GM19025 (cell line): ENCODE data around the gene ETS2.

Experiments
- ATAC-seq: cut with Tn5 transposase; IDR thresholded peaks from one replicate; pipeline ENCODE4 v1.9.1; 2021; ENCODE audit warnings: mild to moderate bottlenecking, low read depth, moderate library complexity; ENCODE audit not compliant: unreplicated experiment

ETS2 gene

DNA sequence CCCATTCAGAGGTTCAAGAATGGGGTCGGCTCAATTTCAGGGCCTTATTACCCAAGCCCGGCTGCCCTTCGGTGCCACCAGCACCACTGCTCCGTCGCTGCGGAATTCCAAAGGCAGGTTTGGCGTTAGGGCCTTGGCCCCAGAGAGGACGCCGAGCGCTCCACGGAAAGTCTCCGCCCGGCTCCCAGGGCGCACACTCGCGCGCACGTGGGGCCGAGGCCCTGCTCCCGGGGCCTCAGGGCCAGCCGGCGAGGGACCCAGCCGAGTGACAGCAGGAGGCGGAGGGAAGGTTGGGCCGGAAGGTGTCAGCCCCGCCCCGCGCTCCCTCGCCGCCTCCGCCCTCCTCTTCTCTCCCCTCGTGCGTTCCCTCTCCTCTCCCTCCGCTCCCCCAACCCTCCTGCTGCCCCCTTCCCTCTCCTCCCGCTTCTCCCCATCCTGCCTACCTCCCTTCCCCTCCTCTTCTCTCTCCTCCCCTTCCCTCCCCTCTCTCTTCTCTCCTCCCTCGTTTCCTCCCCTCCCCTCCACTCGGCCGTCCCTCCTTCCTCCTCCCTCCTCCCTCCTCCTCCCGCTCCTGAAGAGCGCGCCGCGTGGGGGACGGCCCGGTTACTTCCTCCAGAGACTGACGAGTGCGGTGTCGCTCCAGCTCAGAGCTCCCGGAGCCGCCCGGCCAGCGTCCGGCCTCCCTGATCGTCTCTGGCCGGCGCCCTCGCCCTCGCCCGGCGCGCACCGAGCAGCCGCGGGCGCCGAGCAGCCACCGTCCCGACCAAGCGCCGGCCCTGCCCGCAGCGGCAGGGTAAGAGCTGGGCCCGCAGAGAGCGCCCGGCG is at the start of gene ETS2:
ETS2 (plus strand) TSS at position 602 of the 825 bp plus-strand sequence. CDS start 4,106 bp downstream, outside the sequence.
- peak; percentile 71 for ATAC-seq

DNA sequence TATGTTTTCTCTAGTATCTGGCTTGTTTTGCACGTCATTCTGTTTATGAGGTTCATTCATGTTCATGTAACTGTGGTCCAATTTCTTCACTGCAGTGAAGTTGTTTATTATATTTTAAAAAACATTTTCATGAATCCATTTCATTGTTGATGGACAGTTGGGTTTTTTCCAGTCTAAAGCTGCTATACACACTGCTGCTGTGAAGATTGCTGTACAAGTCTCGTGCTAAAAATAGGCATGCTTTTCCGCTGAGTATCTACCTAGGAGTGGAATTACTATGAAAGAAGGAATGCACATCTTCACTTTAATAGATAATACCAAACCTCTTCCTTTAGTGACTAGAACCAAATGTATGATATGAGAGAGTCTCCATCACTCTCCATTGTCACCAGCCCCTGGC is 49.0 kb upstream of the ETS2 start:
- no peak for ATAC-seq

DNA sequence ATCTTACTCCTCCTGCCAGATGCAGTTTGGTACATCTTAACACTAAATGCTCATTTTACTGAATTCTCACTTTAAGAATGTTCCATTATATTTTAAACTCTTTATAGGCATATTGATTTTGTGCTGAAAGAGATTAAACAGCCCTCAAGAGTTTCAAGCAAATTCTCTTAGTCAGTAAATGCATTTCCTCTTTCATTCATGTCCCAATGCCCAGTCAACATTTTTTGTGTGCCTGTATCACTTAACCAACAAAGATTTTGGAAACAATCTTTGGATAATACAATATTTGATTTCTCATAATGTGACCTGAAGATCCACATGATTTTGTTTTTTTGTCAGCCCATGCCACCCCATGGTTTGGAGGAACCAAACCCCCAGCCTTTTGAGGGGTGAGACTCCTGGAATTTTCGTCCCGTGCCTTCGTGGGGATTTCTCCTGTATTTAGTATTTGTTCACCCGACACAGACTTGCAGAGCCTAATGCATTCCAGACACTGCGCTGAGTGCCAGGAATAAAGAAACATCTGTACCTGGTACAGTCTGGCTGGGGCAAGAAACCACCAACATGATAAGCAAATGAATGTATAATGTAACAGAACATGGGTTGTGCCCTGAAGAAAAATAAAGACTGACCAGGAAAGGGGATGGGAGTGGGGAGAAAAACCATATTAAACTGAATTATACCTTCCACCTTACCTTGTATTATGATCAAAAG is 47.1 kb upstream of the ETS2 start:
- ATAC-seq = no peak

DNA sequence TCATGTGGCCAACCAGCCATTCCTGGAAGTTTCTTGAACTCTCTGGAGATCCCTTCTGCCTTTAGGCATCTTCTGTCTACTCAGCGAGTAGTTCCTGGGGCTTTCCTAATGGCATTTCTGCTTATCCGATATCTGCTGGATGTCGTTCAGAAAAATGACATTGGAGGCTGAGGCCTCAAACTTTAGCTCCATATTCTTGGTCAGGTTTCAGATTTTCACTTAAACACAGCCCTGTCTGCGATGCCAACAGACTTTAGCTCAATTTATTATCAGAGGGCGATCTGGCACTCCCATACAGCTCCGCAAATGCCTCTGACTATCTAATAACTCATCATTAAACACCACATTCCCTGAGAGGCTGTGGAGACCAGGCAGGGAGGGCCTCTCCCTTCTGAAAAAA is 46.3 kb upstream of the ETS2 start:
- ATAC-seq = no peak

DNA sequence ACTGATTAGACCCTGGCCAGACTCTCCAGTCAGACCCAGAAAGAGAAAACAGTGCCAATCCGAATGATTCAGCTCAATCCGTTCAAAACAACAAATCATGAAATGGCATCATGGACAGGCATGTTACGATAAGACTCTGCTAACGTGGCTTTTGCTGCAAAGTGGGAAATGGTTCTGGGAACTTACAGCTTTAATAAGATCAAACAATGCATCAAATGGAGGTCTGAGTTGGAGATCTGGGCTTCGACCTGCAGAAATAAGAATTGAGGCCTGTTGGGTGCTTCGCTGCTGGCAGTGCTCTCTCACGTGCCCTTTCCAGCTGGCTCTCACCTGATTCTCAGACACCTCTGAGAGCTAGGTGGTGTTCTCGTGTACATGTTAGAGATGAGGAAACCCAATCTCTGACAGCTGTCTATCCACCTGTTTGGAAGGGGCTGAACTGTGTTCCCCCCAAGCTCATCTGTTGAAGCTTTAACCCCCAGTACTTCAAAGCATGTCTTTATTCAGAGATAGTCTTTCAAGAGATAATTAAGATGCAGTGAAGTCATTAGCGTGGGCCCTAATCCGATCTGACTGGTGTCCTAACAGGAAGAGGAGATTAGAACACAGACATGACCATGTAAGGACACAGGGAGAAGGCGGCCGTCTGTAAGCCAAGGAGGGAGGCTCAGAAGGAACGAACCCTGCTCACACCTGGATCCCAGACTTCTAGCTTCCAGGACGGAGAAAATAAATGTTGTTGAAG is 45.5 kb upstream of the ETS2 start:
- no peak for ATAC-seq

DNA sequence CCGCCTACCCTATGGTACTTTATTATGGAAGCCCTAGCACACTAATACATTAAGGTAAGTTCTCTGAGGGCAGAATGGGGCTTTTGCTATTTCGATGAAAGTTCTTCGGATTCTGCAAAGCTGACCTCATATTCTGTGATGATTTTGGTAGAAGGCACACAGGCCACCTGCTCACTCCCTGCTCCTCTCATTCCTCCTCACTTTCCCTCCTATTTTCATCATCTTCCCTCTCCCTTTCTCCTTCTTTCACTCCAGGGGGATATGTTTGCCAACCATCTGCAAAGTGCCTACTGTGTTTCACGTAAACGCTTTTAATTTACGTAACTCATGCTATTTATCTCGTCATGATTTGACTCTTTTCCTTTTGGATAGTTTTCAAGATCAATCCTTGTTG is 45.0 kb upstream of the ETS2 start:
- ATAC-seq = no peak

DNA sequence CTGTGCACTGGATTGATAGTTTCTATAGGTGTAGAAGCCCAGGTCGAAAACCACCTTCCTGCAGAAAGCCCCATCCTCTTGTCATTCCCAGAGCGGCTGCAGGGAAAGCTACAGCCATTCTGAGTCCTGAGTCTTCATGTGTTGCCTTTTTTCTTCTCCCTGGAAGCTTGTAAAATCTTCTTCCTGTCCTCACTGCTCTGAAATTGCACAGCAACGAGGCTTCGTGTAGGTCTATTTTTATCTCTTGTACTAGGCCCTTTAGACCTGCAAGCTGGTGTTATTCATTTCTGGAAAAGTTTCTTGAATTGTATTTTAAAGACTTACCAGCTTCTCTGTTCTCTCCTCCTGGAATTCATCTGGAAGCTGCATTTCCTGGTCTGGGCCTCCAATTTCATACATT is 44.2 kb upstream of the ETS2 start:
- ATAC-seq = no peak

DNA sequence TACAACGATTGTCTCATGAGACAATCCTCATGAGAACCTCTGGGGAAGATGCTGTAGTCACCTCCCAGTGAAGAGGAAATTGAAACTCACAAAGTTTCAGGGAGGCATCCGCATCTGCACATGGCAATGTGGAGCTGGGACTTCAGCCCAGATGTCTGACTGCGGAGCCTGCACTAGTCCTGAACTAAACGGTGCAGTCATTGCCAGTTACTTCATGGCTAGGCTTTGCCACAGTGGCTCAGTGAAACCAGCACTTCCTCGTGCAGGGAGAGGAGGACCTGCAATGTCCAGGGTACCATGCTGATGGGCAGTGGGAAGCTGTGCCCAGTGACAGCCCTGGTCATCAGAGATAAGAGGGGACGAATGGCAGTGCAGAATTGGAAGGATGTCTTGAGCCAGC is 40.7 kb upstream of the ETS2 start:
- ATAC-seq = no peak

DNA sequence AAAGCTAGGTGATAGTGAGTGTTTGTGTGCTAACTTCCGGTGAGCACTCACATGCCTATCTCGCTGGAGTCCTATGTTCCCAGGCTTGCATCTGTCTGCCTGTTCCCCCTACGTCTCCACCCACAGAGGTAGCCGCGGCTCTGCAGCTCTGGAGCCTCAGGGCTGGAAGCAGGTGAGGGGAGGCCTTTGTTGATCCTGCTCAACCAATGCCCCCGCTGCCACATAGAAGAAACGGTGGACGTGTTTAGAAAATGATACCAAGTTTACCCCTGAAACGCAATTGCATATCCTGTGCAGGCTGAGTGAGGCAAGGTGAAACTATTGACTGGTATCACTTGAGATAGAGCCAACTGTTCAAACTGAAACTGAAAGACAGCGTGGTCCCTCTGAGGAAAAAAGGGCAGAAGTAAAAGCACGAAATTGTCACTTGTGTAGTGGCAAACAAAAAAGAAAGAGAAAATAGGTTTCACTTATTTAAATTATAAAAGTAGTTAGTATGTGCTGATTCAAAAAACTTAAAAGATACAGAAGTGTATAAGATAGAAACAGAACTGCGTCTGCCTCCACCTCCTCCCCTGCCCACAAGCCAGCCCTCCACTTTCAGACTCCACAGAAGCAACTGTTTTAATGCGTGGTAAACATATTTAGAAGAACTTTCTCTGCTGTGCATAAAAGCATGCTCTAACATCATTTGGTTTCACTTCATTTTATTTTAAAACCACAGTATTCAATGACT is 38.6 kb upstream of the ETS2 start:
- peak; percentile 98 for ATAC-seq

DNA sequence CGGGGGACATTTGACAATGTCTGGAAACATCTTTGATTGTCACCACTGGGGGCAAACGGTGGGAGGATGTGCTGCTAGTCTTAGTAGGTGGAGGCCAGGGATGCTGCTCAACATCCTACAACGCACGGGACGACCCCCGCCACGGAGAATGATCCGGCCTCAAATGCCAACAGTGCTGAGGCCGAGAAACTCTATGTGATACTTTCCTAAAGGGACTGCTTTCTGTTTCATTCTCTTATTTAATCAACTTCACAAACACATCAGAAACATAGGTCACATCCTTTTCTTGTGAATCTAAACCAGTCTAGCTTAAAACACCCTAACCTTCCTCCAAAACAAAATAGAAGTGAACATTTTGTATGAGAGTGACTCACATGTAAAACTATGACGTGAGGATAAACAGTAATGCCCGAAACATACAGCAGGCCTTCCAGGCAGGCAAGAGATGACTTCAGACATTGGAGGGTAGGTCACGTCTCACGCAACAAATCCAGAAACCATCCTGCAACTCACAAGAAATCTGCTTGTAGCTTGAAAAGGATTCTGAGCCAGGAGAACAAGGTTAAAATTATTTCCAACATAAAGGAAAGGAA is 37.2 kb upstream of the ETS2 start:
- no peak for ATAC-seq

DNA sequence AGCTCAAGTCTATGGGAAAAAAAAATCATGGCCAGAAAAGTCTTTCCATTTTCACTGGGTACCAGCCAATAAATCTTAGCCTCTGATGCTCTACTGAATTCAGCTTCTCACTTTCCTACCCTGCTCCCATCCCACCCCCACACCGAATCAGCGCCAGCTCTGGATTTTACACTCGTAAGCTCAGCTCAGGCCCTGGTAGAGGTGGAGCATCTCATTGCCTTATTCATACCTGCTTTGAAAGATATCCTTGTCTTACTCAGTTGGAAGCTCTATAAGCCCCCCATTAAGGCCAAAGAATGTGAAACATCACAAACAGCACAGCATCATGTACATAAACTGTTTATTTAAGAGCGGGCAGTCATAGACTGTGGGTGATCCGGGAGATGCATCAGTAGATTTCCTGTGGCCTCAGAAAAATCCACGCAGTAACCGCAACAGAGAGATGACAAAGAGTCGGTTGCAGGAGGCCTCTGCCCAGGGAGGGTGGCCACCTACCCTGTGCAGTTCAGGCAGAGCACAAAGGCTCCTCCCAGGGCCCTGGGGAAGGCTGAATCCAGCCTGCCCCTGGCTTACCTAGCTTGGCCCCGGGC is 36.4 kb upstream of the ETS2 start:
- ATAC-seq = no peak

DNA sequence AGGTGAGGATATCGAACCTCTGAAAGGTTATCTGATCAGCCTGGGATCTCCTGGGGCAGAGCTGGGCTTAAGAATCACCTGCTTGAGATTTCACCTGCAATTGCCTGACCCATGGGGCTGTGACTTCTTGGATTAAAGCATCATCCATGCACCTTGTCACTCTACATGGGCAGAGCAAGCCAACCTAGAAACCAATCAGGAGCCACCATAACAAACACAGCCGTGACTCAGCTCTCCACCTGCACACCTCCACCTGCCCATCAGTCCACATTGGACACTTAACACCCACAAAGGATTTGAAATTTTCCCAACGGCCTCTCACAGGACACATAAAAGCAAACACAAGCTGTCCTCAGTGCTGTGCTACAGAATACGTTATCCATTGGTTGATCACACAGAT is 35.1 kb upstream of the ETS2 start:
- no peak for ATAC-seq

DNA sequence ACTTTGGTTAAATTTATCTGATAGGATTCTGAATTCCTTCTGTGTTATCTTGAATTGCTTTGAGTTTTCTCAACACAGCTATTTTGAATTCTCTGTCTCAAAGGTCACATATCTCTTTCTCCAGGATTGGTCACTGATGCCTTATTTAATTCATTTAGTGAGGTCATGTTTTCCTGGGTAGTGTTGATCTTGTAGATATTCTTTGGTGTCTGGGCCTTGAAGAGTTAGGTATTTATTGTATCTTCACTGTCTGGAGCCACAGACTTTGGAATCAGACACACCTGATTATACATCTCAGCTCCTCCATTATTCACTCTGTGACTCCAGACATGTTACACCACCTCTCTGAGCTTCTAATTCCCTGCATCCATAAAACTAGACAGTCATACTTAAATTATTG is 34.2 kb upstream of the ETS2 start:
- ATAC-seq = no peak

DNA sequence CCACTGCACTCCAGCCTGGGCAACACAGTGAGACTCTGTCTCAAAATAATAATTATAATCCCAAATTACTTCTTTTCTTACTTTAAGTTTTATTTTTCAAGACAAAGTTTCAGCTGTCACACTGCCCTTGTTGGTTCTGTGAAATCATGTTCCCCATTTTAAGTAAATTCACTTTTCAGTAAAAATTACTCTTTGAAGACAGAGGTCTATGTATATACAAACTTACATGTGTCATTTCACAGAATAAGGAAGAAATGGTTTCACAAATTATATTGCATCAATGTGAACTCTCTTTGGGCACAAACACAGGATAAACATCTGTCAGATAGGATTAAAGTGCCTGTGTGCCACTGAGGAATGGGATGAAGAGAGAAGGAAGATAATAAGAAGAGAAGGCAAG is 33.1 kb upstream of the ETS2 start:
- no peak for ATAC-seq

DNA sequence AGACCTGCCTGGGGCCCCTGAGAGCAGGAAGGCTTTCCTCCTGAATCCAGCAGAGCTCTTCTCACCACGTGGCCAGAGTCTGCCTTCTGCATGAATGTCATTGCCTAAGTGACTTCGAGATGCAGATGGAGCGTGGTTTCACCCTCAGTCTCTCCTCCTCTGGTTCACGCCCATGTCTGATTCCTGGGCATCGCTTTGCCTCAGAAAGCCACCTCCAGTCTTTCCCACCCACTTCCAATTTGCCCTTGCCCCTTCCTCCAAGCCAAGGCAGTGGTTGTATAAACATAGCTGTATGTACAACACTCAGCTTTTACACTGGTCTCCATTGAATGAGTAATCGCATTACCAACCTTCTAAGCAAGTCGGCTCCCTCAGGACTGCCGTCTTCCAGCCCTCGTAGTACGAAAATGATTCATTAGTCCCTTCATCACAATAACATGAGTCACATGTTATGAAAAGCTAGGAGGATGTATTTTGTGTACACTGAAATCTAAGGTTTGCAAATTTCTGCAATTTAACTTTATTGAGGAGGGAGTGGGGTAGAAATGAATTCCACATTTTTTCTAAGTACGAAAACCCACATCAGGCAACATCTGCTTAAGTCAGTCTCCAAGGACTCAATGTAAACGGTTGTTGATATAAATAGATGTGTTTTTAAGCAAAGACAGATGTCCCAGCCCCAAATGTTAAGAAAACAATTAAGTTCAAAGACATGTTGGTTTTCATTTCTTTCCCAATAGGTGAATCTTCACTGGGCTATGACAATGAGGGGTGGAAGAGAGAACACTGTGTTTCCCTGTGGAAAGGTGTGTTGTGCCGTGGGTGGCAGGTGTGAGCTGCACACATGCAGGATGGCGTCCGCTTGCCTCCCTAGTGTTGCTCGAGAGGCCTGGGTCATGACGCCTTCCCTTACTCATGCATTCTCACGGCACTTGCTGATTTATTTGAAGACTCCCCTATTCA is 32.3 kb upstream of the ETS2 start:
- ATAC-seq = no peak

DNA sequence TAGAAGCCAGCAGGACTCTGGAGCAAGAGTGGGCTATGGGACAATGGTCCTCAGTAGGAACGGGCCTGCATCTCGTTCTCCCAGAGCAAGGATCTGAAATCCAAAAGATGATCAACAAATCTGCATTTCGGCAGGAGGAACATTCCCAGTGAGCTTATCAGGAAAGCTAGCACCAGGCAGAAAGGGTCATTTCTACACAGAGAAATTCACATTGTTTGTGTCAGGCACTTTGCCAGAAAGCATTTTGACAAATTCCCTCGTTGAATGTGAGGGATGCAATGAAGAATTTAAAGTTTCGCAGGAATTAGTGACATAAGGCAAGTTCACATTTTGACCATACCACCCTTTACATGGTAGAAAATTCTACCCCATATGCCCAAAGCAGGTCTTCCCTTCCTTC is 31.6 kb upstream of the ETS2 start:
- ATAC-seq = no peak

DNA sequence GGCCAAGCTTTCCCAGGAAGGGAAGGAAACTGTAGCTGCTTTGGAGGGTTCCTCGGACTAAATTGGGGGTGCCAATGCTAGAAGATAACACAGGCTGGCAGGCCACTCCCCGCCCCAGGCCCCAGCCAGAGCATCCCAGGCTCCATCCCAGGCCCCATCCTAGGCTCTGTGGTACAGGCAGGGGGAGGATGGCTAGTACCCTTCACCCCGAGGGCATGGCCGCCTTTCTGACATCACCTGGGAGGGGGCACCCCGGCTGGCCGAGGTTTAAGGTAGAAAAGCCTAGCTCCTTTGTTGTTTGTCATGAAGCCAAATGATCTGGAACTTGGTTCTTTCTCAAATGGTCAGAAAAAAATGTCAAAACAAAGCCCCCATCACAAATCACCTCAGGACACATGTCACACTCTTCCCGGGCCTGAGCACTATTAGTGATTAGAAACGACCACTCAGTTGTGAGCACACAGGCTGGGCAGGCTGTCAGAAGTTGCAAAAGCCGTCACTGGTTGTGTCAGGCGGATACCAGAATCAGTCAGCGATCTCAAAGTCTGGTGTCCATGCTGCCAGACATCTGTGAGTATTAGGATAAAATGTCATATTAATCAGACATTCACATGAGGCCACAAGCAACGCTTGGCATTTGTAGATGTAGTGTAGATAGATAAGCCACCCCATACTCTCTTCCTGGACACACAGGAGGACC is 31.0 kb upstream of the ETS2 start:
- ATAC-seq = no peak

DNA sequence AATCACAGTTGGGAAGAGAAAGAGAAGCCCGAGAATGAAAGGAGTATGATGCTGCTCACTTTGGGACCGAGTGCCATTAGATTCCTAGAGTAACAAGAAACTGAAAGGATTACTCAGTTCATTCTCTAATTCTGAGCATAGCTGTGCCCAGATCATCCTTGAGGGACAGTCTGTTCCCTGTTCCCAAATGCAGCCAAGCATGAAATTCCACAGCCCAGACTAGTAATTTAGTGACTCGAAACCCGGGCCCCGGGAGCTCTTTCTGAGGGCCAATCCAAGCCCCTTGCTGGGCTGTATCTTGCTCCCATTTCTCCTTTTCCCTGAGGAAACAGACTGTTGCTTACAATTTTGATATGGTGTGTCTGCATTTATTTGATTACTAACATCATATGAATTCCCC is 30.0 kb upstream of the ETS2 start:
- ATAC-seq = no peak
